HEK293 (cell line): Measurements from ENCODE around the gene CMBL.

Experiments
- HOXA7 ChIP-seq: sonication (generic); formaldehyde crosslinking; IDR thresholded peaks from 2 replicates; pipeline ENCODE4 v1.8.1; 2022; ENCODE audit warnings: missing genetic modification reagents, borderline replicate concordance
- MYNN ChIP-seq: fragments of 450-650 bp; formaldehyde crosslinking; IDR thresholded peaks from 2 replicates; pipeline ENCODE4 v1.5.1; 2016; ENCODE audit warnings: missing biosample characterization, missing genetic modification characterization, borderline replicate concordance
- MZF1 ChIP-seq: fragments of 450-650 bp; formaldehyde crosslinking; IDR thresholded peaks from 2 replicates; pipeline ENCODE4 v1.5.1; 2017; ENCODE audit warnings: missing biosample characterization, missing genetic modification characterization, borderline replicate concordance
- RBAK ChIP-seq: fragments of 450-650 bp; formaldehyde crosslinking; IDR thresholded peaks from 2 replicates; pipeline ENCODE4 v1.5.1; 2016; ENCODE audit warnings: missing biosample characterization, missing genetic modification characterization
- TCF7L2 ChIP-seq: IDR thresholded peaks from 2 replicates; pipeline ENCODE4 v1.6.1; 2011; ENCODE audit warnings: low read depth, mild to moderate bottlenecking, inconsistent platforms, low read length, moderate library complexity, borderline replicate concordance
- ZBTB20 ChIP-seq: fragments of 450-650 bp; formaldehyde crosslinking; IDR thresholded peaks from 2 replicates; pipeline ENCODE4 v1.5.1; 2016; ENCODE audit warnings: missing biosample characterization, missing genetic modification characterization
- ZBTB26 ChIP-seq: fragments of 450-650 bp; formaldehyde crosslinking; optimal IDR thresholded peaks from 2 replicates; pipeline ENCODE3; 2016; ENCODE audit warnings: missing biosample characterization, mild to moderate bottlenecking, missing genetic modification characterization
- ZNF37A ChIP-seq: fragments of 450-650 bp; IDR thresholded peaks from 2 replicates; pipeline ENCODE4 v1.5.1; 2018; ENCODE audit warnings: missing biosample characterization, missing genetic modification characterization
- ZSCAN16 ChIP-seq: fragments of 450-650 bp; formaldehyde crosslinking; IDR thresholded peaks from 2 replicates; pipeline ENCODE4 v1.5.1; 2016; ENCODE audit warnings: missing biosample characterization, missing genetic modification characterization
- TF ChIP-seq, protein P1 (sequence below): fragments of 450-650 bp; formaldehyde crosslinking; IDR thresholded peaks from 2 replicates; pipeline ENCODE4 v1.5.1; 2016; ENCODE audit warnings: missing biosample characterization, missing genetic modification characterization
- TF ChIP-seq, protein P2 (sequence below): fragments of 450-650 bp; formaldehyde crosslinking; IDR thresholded peaks from 2 replicates; pipeline ENCODE4 v1.5.1; 2016; ENCODE audit warnings: missing biosample characterization, missing genetic modification characterization

GRCh38 chr5:10348258-10348657 is 40.6 kb upstream of the CMBL start:
- TF ChIP-seq RBAK (tag by site-specific recombination) (no peak), MZF1 (tag by site-specific recombination) (no peak), TCF7L2 (no peak), MYNN (tag by site-specific recombination) (no peak), ZNF37A (tag by site-specific recombination) (no peak), HOXA7 (no peak), ZBTB20 (no peak), ZSCAN16 (tag by site-specific recombination) (no peak), ZBTB26 (no peak)
- TF ChIP-seq, protein P1, sequence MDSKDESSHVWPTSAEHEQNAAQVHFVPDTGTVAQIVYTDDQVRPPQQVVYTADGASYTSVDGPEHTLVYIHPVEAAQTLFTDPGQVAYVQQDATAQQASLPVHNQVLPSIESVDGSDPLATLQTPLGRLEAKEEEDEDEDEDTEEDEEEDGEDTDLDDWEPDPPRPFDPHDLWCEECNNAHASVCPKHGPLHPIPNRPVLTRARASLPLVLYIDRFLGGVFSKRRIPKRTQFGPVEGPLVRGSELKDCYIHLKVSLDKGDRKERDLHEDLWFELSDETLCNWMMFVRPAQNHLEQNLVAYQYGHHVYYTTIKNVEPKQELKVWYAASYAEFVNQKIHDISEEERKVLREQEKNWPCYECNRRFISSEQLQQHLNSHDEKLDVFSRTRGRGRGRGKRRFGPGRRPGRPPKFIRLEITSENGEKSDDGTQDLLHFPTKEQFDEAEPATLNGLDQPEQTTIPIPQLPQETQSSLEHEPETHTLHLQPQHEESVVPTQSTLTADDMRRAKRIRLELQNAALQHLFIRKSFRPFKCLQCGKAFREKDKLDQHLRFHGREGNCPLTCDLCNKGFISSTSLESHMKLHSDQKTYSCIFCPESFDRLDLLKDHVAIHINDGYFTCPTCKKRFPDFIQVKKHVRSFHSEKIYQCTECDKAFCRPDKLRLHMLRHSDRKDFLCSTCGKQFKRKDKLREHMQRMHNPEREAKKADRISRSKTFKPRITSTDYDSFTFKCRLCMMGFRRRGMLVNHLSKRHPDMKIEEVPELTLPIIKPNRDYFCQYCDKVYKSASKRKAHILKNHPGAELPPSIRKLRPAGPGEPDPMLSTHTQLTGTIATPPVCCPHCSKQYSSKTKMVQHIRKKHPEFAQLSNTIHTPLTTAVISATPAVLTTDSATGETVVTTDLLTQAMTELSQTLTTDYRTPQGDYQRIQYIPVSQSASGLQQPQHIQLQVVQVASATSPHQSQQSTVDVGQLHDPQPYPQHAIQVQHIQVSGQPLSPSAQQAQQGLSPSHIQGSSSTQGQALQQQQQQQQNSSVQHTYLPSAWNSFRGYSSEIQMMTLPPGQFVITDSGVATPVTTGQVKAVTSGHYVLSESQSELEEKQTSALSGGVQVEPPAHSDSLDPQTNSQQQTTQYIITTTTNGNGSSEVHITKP (tag by site-specific recombination) = no peak
- TF ChIP-seq, protein P2, sequence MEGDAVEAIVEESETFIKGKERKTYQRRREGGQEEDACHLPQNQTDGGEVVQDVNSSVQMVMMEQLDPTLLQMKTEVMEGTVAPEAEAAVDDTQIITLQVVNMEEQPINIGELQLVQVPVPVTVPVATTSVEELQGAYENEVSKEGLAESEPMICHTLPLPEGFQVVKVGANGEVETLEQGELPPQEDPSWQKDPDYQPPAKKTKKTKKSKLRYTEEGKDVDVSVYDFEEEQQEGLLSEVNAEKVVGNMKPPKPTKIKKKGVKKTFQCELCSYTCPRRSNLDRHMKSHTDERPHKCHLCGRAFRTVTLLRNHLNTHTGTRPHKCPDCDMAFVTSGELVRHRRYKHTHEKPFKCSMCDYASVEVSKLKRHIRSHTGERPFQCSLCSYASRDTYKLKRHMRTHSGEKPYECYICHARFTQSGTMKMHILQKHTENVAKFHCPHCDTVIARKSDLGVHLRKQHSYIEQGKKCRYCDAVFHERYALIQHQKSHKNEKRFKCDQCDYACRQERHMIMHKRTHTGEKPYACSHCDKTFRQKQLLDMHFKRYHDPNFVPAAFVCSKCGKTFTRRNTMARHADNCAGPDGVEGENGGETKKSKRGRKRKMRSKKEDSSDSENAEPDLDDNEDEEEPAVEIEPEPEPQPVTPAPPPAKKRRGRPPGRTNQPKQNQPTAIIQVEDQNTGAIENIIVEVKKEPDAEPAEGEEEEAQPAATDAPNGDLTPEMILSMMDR = no peak
